Suprapubic skin (tissue), 4 donors: ENCODE data around the gene INO80C.

ENCODE experiments used
- EP300 ChIP-seq: sonication (generic); formaldehyde crosslinking; IDR thresholded peaks from one replicate; pipeline ENCODE4 v1.6.1; 2017; ENCODE audit warnings: antibody characterized with exemption
- POLR2A ChIP-seq, 2 donors: fragments of 450-650 bp; IDR thresholded peaks; one replicate each; pipeline ENCODE4 v1.6.1; 2017; ENCODE audit warnings: antibody characterized with exemption in 2 of 2, mild to moderate bottlenecking in 2 of 2, moderate library complexity in 2 of 2
- POLR2AphosphoS5 ChIP-seq, 3 donors: sonication (generic); formaldehyde crosslinking; IDR thresholded peaks; one replicate each; pipeline ENCODE4 v1.6.1; 2017; ENCODE audit warnings: antibody characterized with exemption in 3 of 3
- TF ChIP-seq, protein P1 (sequence below), 2 donors: fragments of 200-600 bp in 1 of 2; fragments of 450-650 bp in 1 of 2; sonication (generic) in 1 of 2; IDR thresholded peaks; one replicate each; pipeline ENCODE4 v1.5.1; 2016 to 2019; ENCODE audit warnings: antibody characterized with exemption in 2 of 2, mild to moderate bottlenecking in 1 of 2, moderate library complexity in 1 of 2

- TF ChIP-seq, protein P1, sequence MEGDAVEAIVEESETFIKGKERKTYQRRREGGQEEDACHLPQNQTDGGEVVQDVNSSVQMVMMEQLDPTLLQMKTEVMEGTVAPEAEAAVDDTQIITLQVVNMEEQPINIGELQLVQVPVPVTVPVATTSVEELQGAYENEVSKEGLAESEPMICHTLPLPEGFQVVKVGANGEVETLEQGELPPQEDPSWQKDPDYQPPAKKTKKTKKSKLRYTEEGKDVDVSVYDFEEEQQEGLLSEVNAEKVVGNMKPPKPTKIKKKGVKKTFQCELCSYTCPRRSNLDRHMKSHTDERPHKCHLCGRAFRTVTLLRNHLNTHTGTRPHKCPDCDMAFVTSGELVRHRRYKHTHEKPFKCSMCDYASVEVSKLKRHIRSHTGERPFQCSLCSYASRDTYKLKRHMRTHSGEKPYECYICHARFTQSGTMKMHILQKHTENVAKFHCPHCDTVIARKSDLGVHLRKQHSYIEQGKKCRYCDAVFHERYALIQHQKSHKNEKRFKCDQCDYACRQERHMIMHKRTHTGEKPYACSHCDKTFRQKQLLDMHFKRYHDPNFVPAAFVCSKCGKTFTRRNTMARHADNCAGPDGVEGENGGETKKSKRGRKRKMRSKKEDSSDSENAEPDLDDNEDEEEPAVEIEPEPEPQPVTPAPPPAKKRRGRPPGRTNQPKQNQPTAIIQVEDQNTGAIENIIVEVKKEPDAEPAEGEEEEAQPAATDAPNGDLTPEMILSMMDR (IDR thresholded peaks at IDR 0.05): no peak
- TF ChIP-seq POLR2A (IDR thresholded peaks at IDR 0.05) (no peak), POLR2AphosphoS5 (IDR thresholded peaks at IDR 0.05) (no peak), EP300 (no peak)
Measured at GRCh38 chr18:35477974-35478373, 19.8 kb downstream of the INO80C start.
